ENCODE measurements around the gene HMGCS1. TPM values are rescaled to one million over a fixed set of nuclear protein-coding genes. Genes with fewer than 3 reads are reported as not detected.

Gene HMGCS1
- total RNA-seq, 1 donor from 2014 or later: 23.7 TPM

DNA sequence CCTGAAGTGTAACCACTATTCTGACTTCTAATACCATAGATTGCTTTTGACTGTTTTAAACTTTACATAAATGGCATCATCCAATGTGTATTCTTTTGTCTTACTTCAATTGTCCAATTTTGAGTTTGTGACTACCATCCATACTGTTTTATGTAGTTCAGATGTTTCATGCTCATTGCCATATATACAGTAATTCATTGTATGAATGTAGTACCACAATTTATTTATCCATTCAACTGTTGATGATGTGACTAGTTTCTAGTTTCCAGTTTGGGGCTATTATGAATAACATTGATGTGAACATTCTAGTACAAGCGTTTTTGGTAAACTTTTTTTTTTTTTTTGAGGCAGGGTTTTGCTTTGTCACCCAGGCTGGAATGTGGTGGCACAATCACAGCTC, 55.1 kb downstream of the HMGCS1 start:
- Histone ChIP-seq H3K27ac (replicated peaks) (no peak overlapping the region), H3K27me3 (ENCODE audit: low read depth) (peaks cover 6% of the 10 kb centered on the region), H3K9me3 (replicated peaks) (peaks cover 23% of the 10 kb centered on the region), H3K4me1 (no peaks in the 10 kb centered on the region), H3K36me3 (no peaks in the 10 kb centered on the region), H3K4me3 (no peak overlapping the region)
- no peak for DNase-seq
- TF ChIP-seq CTCF (IDR thresholded peaks at IDR 0.05; ENCODE audit: borderline replicate concordance): no peak
- intact Hi-C loops (cut with micrococcal nuclease): no loop called here

GRCh38 chr5:43256261-43256966, 56.8 kb downstream of the HMGCS1 start:
- intact Hi-C loops (cut with micrococcal nuclease): no loop called here
- H3K36me3 ChIP-seq: no peaks in the 10 kb centered on the region
- H3K4me3 ChIP-seq: no peak overlapping the region
- no peak overlapping the region for H3K27ac ChIP-seq (replicated peaks)
- no peak for TF ChIP-seq CTCF (IDR thresholded peaks at IDR 0.05; ENCODE audit: borderline replicate concordance)
- H3K27me3 ChIP-seq (ENCODE audit: low read depth): peaks cover 6% of the 10 kb centered on the region
- no peak for DNase-seq
- no peaks in the 10 kb centered on the region for H3K4me1 ChIP-seq
- H3K9me3 ChIP-seq (replicated peaks): peaks cover 19% of the 10 kb centered on the region

GRCh38 chr5:43255704-43256103, 57.5 kb downstream of the HMGCS1 start:
- Histone ChIP-seq H3K36me3 (no peaks in the 10 kb centered on the region), H3K4me1 (no peaks in the 10 kb centered on the region), H3K4me3 (no peak overlapping the region), H3K9me3 (replicated peaks) (peaks cover 15% of the 10 kb centered on the region), H3K27me3 (ENCODE audit: low read depth) (peaks cover 6% of the 10 kb centered on the region), H3K27ac (replicated peaks) (no peak overlapping the region)
- TF ChIP-seq CTCF (IDR thresholded peaks at IDR 0.05; ENCODE audit: borderline replicate concordance): no peak
- intact Hi-C loops (cut with micrococcal nuclease): no loop called here
- no peak for DNase-seq

DNA sequence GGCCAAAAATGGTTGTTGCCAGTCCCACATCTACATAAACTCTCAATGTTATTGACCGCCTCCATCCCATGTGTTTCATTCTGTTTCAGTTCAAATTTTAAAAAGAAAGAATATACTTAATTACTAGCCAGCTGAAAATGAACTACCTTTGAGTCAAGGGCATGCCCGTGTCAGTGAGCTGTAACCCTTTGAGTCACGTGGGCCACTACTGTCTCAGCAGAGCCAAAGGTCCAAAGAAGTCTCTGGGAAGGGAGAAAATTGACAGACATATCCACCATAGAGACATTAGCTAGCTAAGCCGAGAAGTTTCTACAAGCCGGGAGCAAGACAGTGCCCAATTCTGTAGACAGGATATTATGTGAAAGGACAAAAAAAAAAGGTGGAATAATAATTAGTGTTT, 61.5 kb downstream of the HMGCS1 start:
- intact Hi-C loops (cut with micrococcal nuclease): no loop called here
- Histone ChIP-seq H3K27me3 (ENCODE audit: low read depth) (peaks cover 8% of the 10 kb centered on the region), H3K27ac (replicated peaks) (no peak overlapping the region), H3K4me1 (no peaks in the 10 kb centered on the region), H3K36me3 (no peaks in the 10 kb centered on the region), H3K4me3 (no peak overlapping the region), H3K9me3 (replicated peaks) (no peaks in the 10 kb centered on the region)
- no peak for TF ChIP-seq CTCF (IDR thresholded peaks at IDR 0.05; ENCODE audit: borderline replicate concordance)
- DNase-seq: no peak

DNA sequence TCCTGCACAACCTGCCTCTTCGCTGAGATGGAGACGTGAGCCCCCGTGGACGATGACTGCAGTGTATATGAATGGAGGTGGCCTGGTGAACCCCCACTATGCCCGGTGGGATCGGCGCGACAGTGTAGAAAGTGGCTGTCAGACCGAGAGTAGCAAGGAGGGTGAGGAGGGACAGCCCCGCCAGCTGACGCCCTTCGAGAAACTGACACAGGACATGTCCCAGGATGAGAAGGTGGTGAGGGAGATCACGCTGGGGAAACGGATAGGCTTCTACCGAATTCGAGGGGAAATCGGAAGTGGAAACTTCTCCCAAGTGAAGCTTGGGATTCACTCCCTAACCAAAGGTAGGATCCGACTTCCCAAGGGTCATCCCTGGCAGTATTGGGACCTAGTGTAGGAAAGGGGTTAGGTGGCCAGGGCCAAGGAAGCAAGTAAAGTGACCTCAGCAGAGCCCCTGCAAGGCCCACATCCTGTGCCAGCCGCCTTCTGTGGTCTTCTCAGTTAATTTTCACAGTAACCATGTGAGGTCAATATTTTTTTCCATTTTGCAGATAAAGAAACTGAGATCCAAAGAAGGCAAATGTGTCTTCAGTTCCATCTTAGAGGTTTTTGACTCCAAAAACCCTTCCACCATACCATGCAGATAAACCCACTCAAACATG, 67.4 kb downstream of the HMGCS1 start:
- Histone ChIP-seq H3K4me3 (no peak overlapping the region), H3K9me3 (replicated peaks) (no peaks in the 10 kb centered on the region), H3K36me3 (no peaks in the 10 kb centered on the region), H3K27me3 (ENCODE audit: low read depth) (peaks cover 46% of the 10 kb centered on the region), H3K4me1 (no peaks in the 10 kb centered on the region), H3K27ac (replicated peaks) (no peak overlapping the region)
- no peak for TF ChIP-seq CTCF (IDR thresholded peaks at IDR 0.05; ENCODE audit: borderline replicate concordance)
- DNase-seq: no peak
- intact Hi-C loops (cut with micrococcal nuclease): no loop called here
